SU-DHL-6 (cell line): ENCODE results near the gene SLX4.

Source experiments
- H2AFZ ChIP-seq: fragments of 200-600 bp; sonication (generic); 2 replicates; pipeline ENCODE4 v1.6.1; 2014; ENCODE audit warnings: low read depth, mild to moderate bottlenecking, moderate library complexity, mixed read lengths, antibody characterized with exemption, low read length; ENCODE audit not compliant: severe bottlenecking
- H3F3A ChIP-seq: fragments of 200-600 bp; shearing (Covaris generic); 2 replicates; pipeline ENCODE4 v1.6.0; 2016; ENCODE audit warnings: antibody characterized with exemption, mild to moderate bottlenecking; ENCODE audit not compliant: insufficient read depth
- H3K27ac ChIP-seq: fragments of 200-600 bp; sonication (generic); 2 replicates; pipeline ENCODE4 v1.5.1; 2016; ENCODE audit warnings: low read depth, mild to moderate bottlenecking, low read length, moderate library complexity, mixed read lengths
- H3K27me3 ChIP-seq: fragments of 200-600 bp; sonication (generic), shearing (Covaris generic); 2 replicates; pipeline ENCODE4 v1.6.0; 2014; ENCODE audit warnings: mild to moderate bottlenecking, low read length
- H3K36me3 ChIP-seq: fragments of 200-600 bp; sonication (generic); 2 replicates; pipeline ENCODE4 v1.6.1; 2014; ENCODE audit warnings: mild to moderate bottlenecking, low read length, mixed read lengths
- H3K4me2 ChIP-seq: fragments of 300-600, 200-600 bp; shearing (Covaris generic), sonication (generic); 2 replicates; pipeline ENCODE4 v1.6.0; 2014; ENCODE audit warnings: low read length, low read depth, mild to moderate bottlenecking; ENCODE audit not compliant: poor library complexity, severe bottlenecking
- H3K4me3 ChIP-seq: fragments of 200-600 bp; sonication (generic); 2 replicates; pipeline ENCODE4 v1.5.1; 2014; ENCODE audit warnings: antibody characterized with exemption, low read length, mild to moderate bottlenecking, mixed read lengths; ENCODE audit not compliant: insufficient read depth, poor library complexity, severe bottlenecking
- H3K79me2 ChIP-seq: fragments of 200-600 bp; sonication (generic); 2 replicates; pipeline ENCODE4 v1.6.1; 2014; ENCODE audit warnings: mild to moderate bottlenecking, low read length, moderate library complexity; ENCODE audit not compliant: insufficient read depth
- H3K9ac ChIP-seq: fragments of 200-600 bp; sonication (generic); 2 replicates; pipeline ENCODE4 v1.7.0; 2014; ENCODE audit warnings: mild to moderate bottlenecking, low read length
- H3K9me2 ChIP-seq: fragments of 200-600 bp; sonication (generic); replicated peaks from 2 replicates; pipeline ENCODE4 v1.6.1; 2014; ENCODE audit warnings: low read length; ENCODE audit not compliant: insufficient read depth
- H3K9me3 ChIP-seq: fragments of 200-600 bp; sonication (generic); 2 replicates; pipeline ENCODE4 v1.6.1; 2014; ENCODE audit warnings: low read length, mixed read lengths; ENCODE audit not compliant: insufficient read depth
- H4K20me1 ChIP-seq: fragments of 200-600 bp; sonication (generic); 2 replicates; pipeline ENCODE4 v1.6.1; 2014; ENCODE audit warnings: low read depth, mild to moderate bottlenecking, antibody characterized with exemption, low read length, moderate library complexity, mixed read lengths
- CTCF ChIP-seq: fragments of 200-600 bp; sonication (generic); IDR thresholded peaks from one replicate; pipeline ENCODE4 v1.5.1; 2017; ENCODE audit warnings: antibody characterized with exemption, mild to moderate bottlenecking, low read length, moderate library complexity; ENCODE audit not compliant: insufficient read depth, poor library complexity, severe bottlenecking
- EZH2phosphoT487 ChIP-seq: fragments of 200-600 bp; sonication (generic), shearing (Covaris generic); conservative IDR thresholded peaks from 2 replicates; pipeline ENCODE4 v1.6.1; 2018; ENCODE audit warnings: mild to moderate bottlenecking, antibody characterized with exemption, low read length, moderate library complexity, mixed read lengths

The SLX4 gene

GRCh38 chr16:3590736-3591435 is 20.5 kb downstream of the SLX4 start:
- H3K4me2 ChIP-seq = no peak overlapping the region

GRCh38 chr16:3589991-3590701 is 21.3 kb downstream of the SLX4 start:
- Histone ChIP-seq H3K4me2 (no peak overlapping the region), H4K20me1 (no peaks in the 10 kb centered on the region), H2AFZ (no peak overlapping the region), H3K9me2 (no peaks in the 10 kb centered on the region), H3K9me3 (no peaks in the 10 kb centered on the region), H3F3A (peaks cover 22% of the 10 kb centered on the region), H3K36me3 (no peaks in the 10 kb centered on the region), H3K9ac (no peak overlapping the region), H3K27ac (no peak overlapping the region), H3K79me2 (0 out of 2 replicates have a peak, but pooled peaks cover 10% of the 10 kb centered on the region), H3K27me3 (no peaks in the 10 kb centered on the region), H3K4me3 (no peak overlapping the region)
- TF ChIP-seq CTCF (no peak), EZH2phosphoT487 (no peak)

More at GRCh38 chr16:3590736-3591435, 20.5 kb downstream of the SLX4 start:
- H3K9me3 ChIP-seq = no peaks in the 10 kb centered on the region
- H2AFZ ChIP-seq = no peak overlapping the region
- no peak overlapping the region for H3K27ac ChIP-seq
- H4K20me1 ChIP-seq = no peaks in the 10 kb centered on the region
- TF ChIP-seq EZH2phosphoT487 = no peak
- TF ChIP-seq CTCF = no peak
- H3K36me3 ChIP-seq = no peaks in the 10 kb centered on the region
- 0 out of 2 replicates have a peak, but pooled peaks cover 5% of the 10 kb centered on the region for H3K79me2 ChIP-seq
- H3F3A ChIP-seq = peaks cover 18% of the 10 kb centered on the region
- no peak overlapping the region for H3K4me3 ChIP-seq
- no peaks in the 10 kb centered on the region for H3K9me2 ChIP-seq
- H3K27me3 ChIP-seq = no peaks in the 10 kb centered on the region
- H3K9ac ChIP-seq = no peak overlapping the region

GRCh38 chr16:3589441-3589921 is 21.9 kb downstream of the SLX4 start:
- H3K36me3 ChIP-seq = no peaks in the 10 kb centered on the region
- H3K4me2 ChIP-seq = no peak overlapping the region
- H4K20me1 ChIP-seq = no peaks in the 10 kb centered on the region
- H3K9ac ChIP-seq = no peak overlapping the region
- H3K9me2 ChIP-seq = no peaks in the 10 kb centered on the region
- TF ChIP-seq CTCF = no peak
- TF ChIP-seq EZH2phosphoT487 = no peak
- no peak overlapping the region for H3K4me3 ChIP-seq
- no peaks in the 10 kb centered on the region for H3K27me3 ChIP-seq
- no peaks in the 10 kb centered on the region for H3K9me3 ChIP-seq
- H2AFZ ChIP-seq = no peak overlapping the region
- no peak overlapping the region for H3K27ac ChIP-seq
- H3K79me2 ChIP-seq = 0 out of 2 replicates have a peak, but pooled peaks cover 10% of the 10 kb centered on the region
- peaks cover 22% of the 10 kb centered on the region for H3F3A ChIP-seq
